GDM1 (cell line): ENCODE measurements around the gene CDS2.
"Not testable (repeated sequence)": the region's sequence is repeated elsewhere in the genome, so short reads cannot be mapped to it uniquely, and the experiment has no call there.

Source experiments
- DNase-seq: peaks from one replicate; lab custom pipeline; 2025; lab: John Stamatoyannopoulos, UW

Gene CDS2

DNA sequence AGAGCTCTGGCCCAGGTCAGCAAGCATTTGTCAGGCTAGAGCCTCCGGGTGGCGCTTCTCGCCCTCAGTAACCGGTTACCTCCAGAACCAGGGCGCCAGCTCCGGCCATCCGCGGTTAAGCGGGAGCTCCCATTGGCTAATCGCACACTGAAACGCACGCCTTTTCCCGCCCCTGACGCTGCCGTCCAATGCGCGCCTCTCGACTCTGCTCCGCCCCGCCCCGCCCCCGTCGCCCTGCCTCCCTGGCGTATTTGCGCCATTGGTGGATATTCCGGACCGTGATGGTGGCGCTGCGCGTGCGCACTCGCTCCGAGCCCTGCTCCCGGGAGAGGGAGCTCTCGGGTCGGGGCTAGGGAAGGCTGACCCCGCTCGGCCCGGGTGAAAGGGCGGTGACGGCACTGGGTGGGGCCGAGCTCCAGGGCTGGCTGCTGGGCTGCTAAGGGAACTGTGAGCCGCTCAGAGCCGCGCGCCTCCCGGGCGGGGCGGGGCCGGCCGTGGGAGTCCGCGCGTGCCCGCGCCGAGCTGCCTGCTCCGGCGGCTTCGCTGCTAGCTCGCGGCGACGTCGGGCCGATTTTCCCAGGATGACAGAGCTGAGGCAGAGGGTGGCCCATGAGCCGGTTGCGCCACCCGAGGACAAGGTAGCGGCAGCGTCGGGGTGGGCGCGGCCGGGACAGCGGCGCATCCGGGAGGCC lies at the start of gene CDS2:
Gene CDS2, plus strand, starts transcription at position 497 of the 692 bp plus-strand sequence. Its CDS starts 85 bp downstream, at position 582.
- peak; percentile 99 for DNase-seq

GRCh38 chr20:5077761-5078387 lies 48.9 kb upstream of the CDS2 start:
- no peak for DNase-seq

DNA sequence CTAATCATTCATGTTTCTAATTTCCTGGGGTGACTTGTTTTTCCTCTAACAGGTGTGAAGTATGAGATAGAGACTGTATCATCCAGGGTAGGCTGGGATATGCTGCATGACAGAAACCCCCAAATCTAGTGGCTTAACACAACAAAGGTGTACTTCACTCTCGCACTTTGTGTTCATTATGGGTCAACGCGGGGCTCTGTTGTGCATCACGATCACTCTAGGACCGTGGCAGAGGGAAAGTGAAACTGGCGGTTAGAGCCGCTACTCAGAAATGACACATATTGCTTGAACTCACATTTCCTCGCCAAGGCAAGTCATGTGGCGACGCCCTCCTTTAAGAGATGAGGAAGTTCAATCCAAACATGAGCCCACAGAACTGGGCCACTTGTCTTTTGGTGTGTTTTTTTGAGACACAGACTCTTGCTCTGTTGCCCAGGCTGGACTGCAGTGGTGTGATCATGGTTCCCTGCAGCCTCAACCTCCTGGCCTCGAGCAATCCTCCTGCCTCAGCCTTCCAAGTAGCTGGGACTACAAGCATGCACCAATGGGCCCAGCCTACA lies 48.3 kb upstream of the CDS2 start:
- DNase-seq: peak; percentile 86

GRCh38 chr20:5080384-5080877 lies 46.4 kb upstream of the CDS2 start:
- DNase-seq: peak; percentile 85

DNA sequence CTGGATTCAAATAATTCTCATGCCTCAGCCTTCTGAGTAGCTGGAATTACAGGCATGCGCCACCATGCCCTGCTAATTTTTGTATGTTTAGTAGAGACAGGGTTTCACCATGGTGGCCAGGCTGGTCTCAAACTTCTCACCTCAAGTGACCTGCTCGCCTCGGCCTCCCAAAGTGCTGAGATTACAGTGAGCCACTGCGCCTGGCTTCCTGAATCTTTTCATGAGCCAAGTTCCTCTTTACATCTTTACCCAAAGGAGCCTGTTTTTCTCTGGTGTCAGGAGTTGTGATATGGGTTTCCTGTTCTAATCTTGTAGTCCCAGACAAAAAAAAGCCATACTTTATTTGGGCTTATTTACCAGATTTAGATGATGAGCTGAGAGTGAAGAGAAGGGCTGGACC lies 41.4 kb upstream of the CDS2 start:
- DNase-seq: peak; percentile 17

GRCh38 chr20:5088688-5089087 lies 38.1 kb upstream of the CDS2 start:
- no peak for DNase-seq

GRCh38 chr20:5090191-5090590 lies 36.6 kb upstream of the CDS2 start:
- DNase-seq: peak; percentile 69

DNA sequence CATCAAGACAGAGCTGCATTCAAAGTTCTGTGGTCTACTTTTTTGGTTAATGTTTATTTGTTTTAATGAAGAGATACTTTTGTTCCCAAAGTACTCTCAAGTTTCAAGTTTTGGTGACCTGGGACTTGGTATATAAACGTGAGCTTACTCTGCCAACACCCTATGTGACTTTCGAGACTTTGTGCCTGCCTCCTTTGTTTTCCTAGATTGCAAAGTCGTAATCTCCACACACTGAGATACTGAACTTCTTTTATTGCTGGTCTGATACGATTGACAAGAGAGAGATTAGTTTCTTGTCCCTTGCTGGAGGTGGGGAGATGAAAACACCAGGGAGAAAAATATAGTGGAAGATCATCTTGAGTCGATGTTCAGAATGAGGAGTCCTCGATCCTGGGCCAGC lies 34.9 kb upstream of the CDS2 start:
- DNase-seq: no peak

- DNase-seq: no peak
These were observed 34.0 kb upstream of the CDS2 start for GRCh38 chr20:5092765-5093339.

DNA sequence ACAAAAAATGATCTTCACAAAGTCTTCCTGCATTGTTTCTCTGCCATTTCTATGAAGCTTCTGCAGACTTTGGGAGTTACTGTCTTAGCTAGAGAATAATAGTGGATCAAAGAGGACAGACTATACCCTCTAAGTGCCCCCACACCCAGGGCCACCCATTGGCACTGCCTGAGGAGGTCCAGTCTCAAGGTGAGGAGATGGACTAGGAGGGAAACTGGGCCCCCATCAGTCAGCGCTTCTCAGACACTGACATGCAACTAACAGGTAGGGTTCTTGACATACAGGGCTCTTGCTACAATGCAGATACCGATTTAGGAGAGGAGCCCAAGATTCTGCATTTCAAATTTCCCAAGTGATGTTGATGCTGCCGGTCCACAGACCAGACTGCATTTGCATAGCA lies 31.4 kb upstream of the CDS2 start:
- DNase-seq: no peak

- no peak for DNase-seq
These were observed 30.9 kb upstream of the CDS2 start for GRCh38 chr20:5095931-5096330.

DNA sequence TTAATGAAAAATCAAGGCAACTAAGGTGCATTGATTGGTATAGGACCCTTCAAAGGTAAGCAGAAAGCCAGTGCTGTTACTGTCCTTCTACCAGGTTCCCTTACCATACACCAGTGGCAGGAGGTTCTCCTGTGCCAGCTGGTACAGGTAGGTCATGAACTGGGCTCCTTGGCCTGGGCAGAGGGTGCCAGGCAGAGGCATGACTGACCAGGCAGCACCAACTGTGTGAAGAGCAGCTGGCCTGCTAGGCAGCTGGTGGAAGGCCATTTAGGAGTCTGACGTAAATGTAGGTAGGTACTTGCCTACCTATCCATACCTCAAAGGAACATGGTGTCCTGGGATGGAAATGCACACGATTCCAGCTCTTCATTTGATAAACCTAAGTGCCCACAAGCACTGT lies 30.3 kb upstream of the CDS2 start:
- DNase-seq: no peak

GRCh38 chr20:5099009-5099408 lies 27.8 kb upstream of the CDS2 start:
- not testable (repeated sequence) for DNase-seq

DNA sequence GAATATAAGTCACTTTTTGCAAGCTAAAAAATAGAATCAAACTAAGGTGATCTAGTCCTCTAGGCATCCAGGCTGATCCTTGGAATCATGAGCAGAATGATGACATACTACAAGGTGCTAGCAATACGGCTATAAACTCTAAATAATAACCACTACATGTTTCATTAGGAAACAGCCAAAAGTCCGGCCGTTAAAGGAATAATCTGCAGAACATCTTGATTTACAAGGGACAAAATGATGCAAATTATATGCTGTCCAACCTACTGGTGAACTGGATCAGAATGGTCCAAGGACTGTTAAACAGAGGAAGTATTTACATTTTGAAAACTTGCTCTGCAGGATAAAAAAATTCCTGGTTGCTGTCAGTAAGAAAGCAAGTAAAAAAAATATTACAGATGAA lies 26.9 kb upstream of the CDS2 start:
- not testable (repeated sequence) for DNase-seq

DNA sequence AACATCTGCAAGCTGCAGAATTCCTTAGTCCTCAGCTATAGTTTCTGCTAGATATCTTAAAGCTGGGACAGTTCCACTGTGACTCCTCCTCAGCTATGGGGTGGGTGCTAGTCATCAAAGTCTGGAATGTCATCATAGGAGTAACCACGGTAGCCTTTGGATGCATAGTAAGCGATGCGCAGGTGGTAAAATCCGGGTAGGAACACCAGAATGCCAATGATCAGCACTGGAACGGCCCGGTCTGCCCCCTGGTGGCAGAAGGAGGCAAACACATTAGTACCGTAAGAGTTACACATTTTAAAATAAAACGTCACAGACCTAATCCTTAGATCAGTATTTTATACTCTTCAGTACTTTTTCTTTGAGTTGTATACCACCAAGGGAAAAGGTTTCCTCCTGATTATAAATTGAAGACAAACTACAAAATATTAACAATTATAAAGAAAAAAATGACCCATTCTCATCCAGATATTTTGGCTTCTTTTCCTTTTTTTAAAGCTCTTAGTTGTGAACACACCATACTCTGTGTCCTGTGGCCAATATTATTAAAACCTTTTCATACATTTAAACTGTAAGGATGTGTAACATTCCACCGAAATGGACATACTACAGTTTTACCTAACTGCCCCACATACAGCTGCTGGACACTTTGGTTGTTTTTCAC lies 26.0 kb upstream of the CDS2 start:
- peak; percentile 34 for DNase-seq

- DNase-seq: no peak
These were observed 22.3 kb upstream of the CDS2 start for GRCh38 chr20:5104479-5104878.

- no peak for DNase-seq
These were observed 17.5 kb upstream of the CDS2 start for GRCh38 chr20:5109276-5109675.

DNA sequence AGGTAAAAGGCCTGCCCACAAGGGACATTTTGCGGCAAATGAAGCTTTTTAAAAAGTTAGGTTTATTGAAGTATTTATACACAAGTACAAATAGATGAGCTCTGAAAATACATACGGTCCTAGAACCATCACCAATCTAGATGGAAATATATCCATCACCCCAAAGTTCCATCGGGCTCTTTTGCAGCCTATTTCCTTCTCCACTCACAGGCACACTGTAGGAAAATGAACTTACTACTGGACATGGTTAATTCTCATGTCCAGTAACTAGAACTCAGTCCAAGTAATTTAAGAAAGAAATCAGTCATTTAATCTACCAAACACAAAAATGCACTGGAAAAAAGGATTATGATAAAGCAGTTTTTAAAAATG lies 13.2 kb upstream of the CDS2 start:
- DNase-seq: no peak

DNA sequence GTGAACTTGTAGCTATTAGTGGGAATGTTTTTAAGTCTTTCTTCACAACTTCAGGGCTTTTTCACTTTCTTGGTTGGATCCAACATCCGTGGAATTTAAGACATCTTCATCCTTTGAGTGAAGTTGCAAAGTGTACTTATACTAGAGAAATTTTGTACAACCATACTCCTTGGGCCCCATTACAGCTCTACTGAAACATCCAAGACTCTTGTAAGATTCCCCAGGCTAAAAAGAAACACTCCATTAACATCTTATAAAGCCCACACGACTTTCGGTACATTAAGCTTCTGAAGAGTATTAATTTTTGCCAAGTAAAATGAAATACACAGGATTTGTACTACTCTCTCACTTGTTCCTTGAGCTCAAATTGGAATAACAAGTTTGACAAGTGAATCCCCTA lies 12.4 kb upstream of the CDS2 start:
- no peak for DNase-seq

GRCh38 chr20:5116875-5117274 lies 9.9 kb upstream of the CDS2 start:
- no peak for DNase-seq

DNA sequence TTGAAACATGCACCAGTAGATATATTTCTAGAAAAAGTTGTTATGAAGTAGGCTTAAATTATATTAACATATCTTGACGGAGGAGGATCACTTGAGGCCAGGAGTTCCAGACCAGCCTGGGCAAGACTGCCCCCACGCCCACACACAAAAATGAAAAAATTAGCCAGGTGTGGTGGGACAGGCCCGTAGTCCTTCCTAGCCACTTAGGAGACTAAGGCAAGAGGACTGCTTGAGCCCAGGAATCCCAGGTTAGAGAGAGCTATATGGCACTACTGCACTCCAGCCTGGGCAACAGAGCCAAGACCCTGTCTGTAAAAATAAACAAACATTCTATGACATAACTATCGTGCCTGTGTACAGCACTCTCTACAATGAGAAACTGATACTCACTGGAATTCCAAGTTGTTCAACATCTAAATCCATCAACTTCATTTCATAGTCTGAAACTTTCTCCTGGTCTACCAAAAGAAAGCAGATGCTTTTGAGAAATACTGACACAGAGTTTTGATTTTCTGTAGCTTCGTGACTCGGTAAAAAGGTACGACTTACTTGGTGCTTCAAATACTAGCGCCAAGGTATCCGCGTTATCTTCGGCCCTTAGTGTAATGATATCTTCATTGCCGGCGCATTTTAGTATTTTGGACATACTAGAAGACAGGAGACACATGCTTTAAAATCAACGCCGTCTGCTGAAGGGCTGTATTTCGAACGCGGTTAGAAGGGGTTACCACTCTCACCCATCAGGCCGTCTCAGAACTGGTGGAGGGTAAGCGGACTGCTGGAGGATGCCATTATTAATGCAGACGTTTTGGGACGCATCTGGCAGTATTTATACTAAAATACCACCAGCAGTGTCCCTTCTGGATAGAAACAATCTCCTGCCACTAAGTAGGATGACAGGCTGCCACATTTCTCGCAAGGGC lies 8.3 kb upstream of the CDS2 start:
- DNase-seq: no peak

GRCh38 chr20:5119143-5119434 lies 7.7 kb upstream of the CDS2 start:
- no peak for DNase-seq
